NT2/D1 (cell line): ENCODE data around the gene PHF3.

Experiments used
- DNase-seq: peaks from one replicate; pipeline ENCODE4 v3.0.0-alpha.2; 2011; ENCODE audit warnings: low read depth, low spot score
- H3K27me3 ChIP-seq: 2 replicates; pipeline ENCODE4 v1.6.0; 2011; ENCODE audit warnings: mild to moderate bottlenecking; ENCODE audit not compliant: insufficient read length, insufficient read depth
- H3K36me3 ChIP-seq: 2 replicates; pipeline ENCODE4 v1.6.1; 2011; ENCODE audit warnings: mild to moderate bottlenecking, low read length, mixed read lengths; ENCODE audit not compliant: insufficient read depth, insufficient read length
- H3K4me1 ChIP-seq: 2 replicates; pipeline ENCODE4 v1.5.1; 2011; ENCODE audit not compliant: insufficient read depth, insufficient read length
- H3K4me3 ChIP-seq: 2 replicates; pipeline ENCODE4 v1.5.1; 2011; ENCODE audit warnings: low read depth; ENCODE audit not compliant: insufficient read length
- H3K9ac ChIP-seq: 2 replicates; pipeline ENCODE4 v1.6.0; 2011; ENCODE audit warnings: low read depth; ENCODE audit not compliant: insufficient read length
- H3K9me3 ChIP-seq: 2 replicates; pipeline ENCODE4 v1.5.1; 2011; ENCODE audit warnings: mild to moderate bottlenecking, low read length; ENCODE audit not compliant: insufficient read depth
- SUZ12 ChIP-seq: IDR thresholded peaks from 2 replicates; pipeline ENCODE4 v1.6.1; 2011; ENCODE audit not compliant: insufficient read length, insufficient read depth; ENCODE audit errors: extremely low read depth
- YY1 ChIP-seq: IDR thresholded peaks from 2 replicates; pipeline ENCODE4 v1.6.1; 2011; ENCODE audit not compliant: insufficient read length, insufficient read depth
- ZNF274 ChIP-seq: IDR thresholded peaks from 2 replicates; pipeline ENCODE4 v1.6.1; 2011; ENCODE audit warnings: mild to moderate bottlenecking, low read depth, low read length

Gene PHF3

GRCh38 chr6:63649847-63650265, 14.3 kb downstream of the PHF3 start:
- Histone ChIP-seq H3K4me1 (no peaks in the 10 kb centered on the region), H3K9me3 (no peaks in the 10 kb centered on the region), H3K36me3 (peaks cover 8% of the 10 kb centered on the region), H3K4me3 (no peak overlapping the region), H3K27me3 (no peaks in the 10 kb centered on the region), H3K9ac (no peak overlapping the region)
- no peak for DNase-seq
- no peak for TF ChIP-seq SUZ12
- TF ChIP-seq ZNF274: no peak
- no peak for TF ChIP-seq YY1

DNA sequence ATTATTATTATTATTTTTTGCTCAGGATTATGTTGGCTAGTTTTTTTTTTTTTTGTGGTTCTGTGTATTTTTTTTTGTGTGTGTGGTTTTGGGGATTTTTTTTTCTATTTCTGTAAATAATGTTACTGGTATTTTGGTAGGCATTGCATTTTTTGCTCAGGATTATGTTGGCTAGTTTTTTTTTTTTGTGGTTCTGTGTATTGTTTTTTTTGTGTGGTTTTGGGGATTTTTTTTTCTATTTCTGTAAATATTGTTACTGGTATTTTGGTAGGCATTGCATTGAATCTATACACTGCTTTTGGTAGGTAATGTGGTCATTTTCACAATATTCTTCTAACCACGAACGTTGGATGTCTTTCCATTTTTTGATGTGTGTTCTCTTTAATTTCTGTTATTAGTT, 17.4 kb downstream of the PHF3 start:
- Histone ChIP-seq H3K36me3 (no peaks in the 10 kb centered on the region), H3K9me3 (no peaks in the 10 kb centered on the region), H3K4me1 (no peaks in the 10 kb centered on the region), H3K4me3 (no peak overlapping the region), H3K27me3 (no peaks in the 10 kb centered on the region), H3K9ac (no peak overlapping the region)
- TF ChIP-seq YY1 (no peak), SUZ12 (no peak), ZNF274 (no peak)
- no peak for DNase-seq

GRCh38 chr6:63660757-63661156, 25.2 kb downstream of the PHF3 start:
- H3K9ac ChIP-seq: no peak overlapping the region
- no peaks in the 10 kb centered on the region for H3K36me3 ChIP-seq
- no peak for DNase-seq
- no peak overlapping the region for H3K4me3 ChIP-seq
- no peaks in the 10 kb centered on the region for H3K9me3 ChIP-seq
- H3K4me1 ChIP-seq: no peaks in the 10 kb centered on the region
- TF ChIP-seq YY1: no peak
- TF ChIP-seq SUZ12: no peak
- no peak for TF ChIP-seq ZNF274
- H3K27me3 ChIP-seq: no peaks in the 10 kb centered on the region

DNA sequence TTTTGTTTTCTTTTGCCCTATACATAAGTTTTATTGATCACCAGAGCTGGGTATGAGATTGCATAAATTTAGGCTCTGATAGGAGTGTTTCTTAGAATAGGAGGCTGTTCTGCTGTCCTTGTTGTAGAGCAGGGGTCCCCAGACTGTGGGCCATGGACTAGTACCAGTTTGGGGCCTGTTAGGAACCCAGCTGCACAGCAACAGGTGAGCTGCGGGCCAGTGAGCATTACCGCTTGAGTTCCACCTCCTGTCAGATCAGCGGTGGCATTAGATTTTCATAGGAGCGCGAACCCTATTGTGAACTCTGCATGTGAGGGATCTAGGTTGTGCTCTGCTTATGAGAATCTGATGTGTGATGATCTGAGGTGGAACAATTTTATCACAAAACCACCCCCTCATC, 26.2 kb downstream of the PHF3 start:
- Histone ChIP-seq H3K27me3 (no peaks in the 10 kb centered on the region), H3K4me3 (no peak overlapping the region), H3K9ac (no peak overlapping the region), H3K4me1 (no peaks in the 10 kb centered on the region), H3K9me3 (no peaks in the 10 kb centered on the region), H3K36me3 (no peaks in the 10 kb centered on the region)
- TF ChIP-seq ZNF274 (no peak), YY1 (no peak), SUZ12 (no peak)
- DNase-seq: no peak

DNA sequence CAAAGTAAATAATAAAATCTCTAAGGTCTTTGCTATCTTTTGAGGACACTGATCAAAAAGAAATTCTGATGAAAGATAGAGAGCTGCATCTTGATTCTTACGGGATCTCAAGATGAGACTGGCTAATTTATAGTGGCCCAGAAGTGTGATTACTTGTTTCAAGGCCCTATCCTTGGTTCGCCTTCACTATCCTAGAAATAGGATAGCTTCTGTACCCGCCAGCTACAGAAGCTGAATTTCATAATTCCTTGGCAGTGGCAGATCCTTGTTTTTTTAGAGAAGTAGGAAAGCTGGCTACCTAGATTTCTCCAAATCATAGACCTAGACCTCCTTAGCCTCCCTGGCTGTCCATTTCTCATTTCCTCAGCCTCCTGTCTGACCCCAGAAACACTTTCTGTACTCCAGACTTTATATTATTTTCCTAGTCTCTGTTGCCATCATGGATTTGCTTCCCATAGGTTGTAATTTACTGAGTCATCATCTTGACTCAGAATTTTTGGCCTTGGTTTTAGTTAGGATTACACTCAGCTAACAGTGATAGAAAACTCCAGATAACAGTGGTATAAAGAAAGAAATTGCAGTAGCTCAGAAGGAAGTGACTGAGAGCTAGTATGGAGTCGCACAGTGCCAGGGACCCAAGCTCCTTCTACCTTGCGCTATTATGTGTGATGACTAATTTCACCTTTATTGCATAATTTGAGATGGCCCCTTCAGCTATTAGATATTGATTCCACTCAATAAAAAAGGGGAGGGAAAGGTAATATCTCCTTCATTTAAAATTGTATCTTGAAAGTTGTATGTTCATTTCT, 27.7 kb downstream of the PHF3 start:
- no peaks in the 10 kb centered on the region for H3K4me1 ChIP-seq
- no peaks in the 10 kb centered on the region for H3K27me3 ChIP-seq
- H3K9ac ChIP-seq: no peak overlapping the region
- TF ChIP-seq ZNF274: no peak
- no peak for TF ChIP-seq YY1
- TF ChIP-seq SUZ12: no peak
- H3K36me3 ChIP-seq: no peaks in the 10 kb centered on the region
- H3K9me3 ChIP-seq: no peaks in the 10 kb centered on the region
- H3K4me3 ChIP-seq: no peak overlapping the region
- DNase-seq: no peak

- H3K36me3 ChIP-seq: no peaks in the 10 kb centered on the region
- H3K4me3 ChIP-seq: no peak overlapping the region
- H3K9ac ChIP-seq: no peak overlapping the region
- no peaks in the 10 kb centered on the region for H3K27me3 ChIP-seq
- TF ChIP-seq SUZ12: no peak
- TF ChIP-seq YY1: no peak
- TF ChIP-seq ZNF274: no peak
- H3K9me3 ChIP-seq: no peaks in the 10 kb centered on the region
- no peaks in the 10 kb centered on the region for H3K4me1 ChIP-seq
- DNase-seq: no peak
Observed at GRCh38 chr6:63663956-63664281, 28.3 kb downstream of the PHF3 start.

DNA sequence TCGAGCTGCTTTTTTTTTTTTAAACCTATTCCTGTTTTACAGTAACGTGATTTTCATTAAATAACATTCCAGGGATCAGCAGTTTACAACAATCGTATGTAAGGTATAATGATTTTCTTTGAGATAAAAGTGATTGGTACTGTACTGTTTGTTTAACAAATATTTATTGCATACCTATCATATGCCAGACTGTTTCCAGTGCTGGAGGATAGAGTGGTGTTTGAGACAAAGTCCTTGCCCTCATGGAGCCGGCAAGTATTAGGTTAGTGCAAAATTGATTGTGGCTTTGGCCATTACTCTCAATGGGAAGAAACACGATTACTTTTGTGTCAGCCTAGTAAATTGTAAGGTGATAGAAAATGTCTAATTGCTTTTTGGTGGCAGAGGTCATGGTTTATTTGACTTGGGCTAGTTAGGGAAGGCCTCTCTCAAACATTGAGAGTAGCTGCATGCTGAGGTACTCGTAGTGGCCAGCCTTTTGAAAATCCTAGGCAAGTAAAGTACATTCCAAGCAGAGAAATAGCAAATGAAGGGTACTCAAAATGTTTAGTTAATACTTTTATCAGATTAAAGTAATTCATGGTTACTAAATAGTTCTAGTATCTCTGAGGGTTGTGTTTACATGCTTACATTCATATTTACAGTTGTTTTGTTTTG, 35.6 kb downstream of the PHF3 start:
- Histone ChIP-seq H3K4me1 (no peaks in the 10 kb centered on the region), H3K36me3 (peaks cover 4% of the 10 kb centered on the region), H3K9ac (no peak overlapping the region), H3K27me3 (no peaks in the 10 kb centered on the region), H3K4me3 (no peak overlapping the region), H3K9me3 (no peaks in the 10 kb centered on the region)
- DNase-seq: no peak
- no peak for TF ChIP-seq ZNF274
- TF ChIP-seq SUZ12: no peak
- TF ChIP-seq YY1: no peak
